Ishikawa (cell line): ENCODE results near the gene APBA2.

Source experiments
- CEBPB ChIP-seq: IDR thresholded peaks from 2 replicates; pipeline ENCODE4 v1.6.1; 2012
- CREB1 ChIP-seq: IDR thresholded peaks from 2 replicates; pipeline ENCODE4 v1.6.1; 2012; ENCODE audit warnings: low read depth
- EGR1 ChIP-seq: IDR thresholded peaks from 2 replicates; pipeline ENCODE4 v1.6.1; 2012
- EP300 ChIP-seq: IDR thresholded peaks from 2 replicates; pipeline ENCODE4 v1.6.1; 2012; ENCODE audit warnings: borderline replicate concordance
- FOXM1 ChIP-seq: IDR thresholded peaks from 2 replicates; pipeline ENCODE4 v1.6.1; 2012; ENCODE audit warnings: low read depth, borderline replicate concordance
- MAX ChIP-seq: IDR thresholded peaks from 2 replicates; pipeline ENCODE4 v1.6.1; 2012
- NFIC ChIP-seq: IDR thresholded peaks from 2 replicates; pipeline ENCODE4 v1.6.1; 2012
- RAD21 ChIP-seq: IDR thresholded peaks from 2 replicates; pipeline ENCODE4 v1.6.1; 2012; ENCODE audit warnings: low read depth
- REST ChIP-seq: IDR thresholded peaks from 2 replicates; pipeline ENCODE4 v1.6.1; 2012; ENCODE audit warnings: low read depth, mild to moderate bottlenecking
- TAF1 ChIP-seq: IDR thresholded peaks from 2 replicates; pipeline ENCODE4 v1.6.1; 2012; ENCODE audit warnings: low read depth, mild to moderate bottlenecking
- TCF12 ChIP-seq: IDR thresholded peaks from 2 replicates; pipeline ENCODE4 v1.6.1; 2012; ENCODE audit warnings: low read depth
- TEAD4 ChIP-seq: IDR thresholded peaks from 2 replicates; pipeline ENCODE4 v1.6.1; 2012
- USF1 ChIP-seq: IDR thresholded peaks from 2 replicates; pipeline ENCODE4 v1.6.1; 2012
- YY1 ChIP-seq: IDR thresholded peaks from 2 replicates; pipeline ENCODE4 v1.6.1; 2012; ENCODE audit warnings: low read depth
- ZBTB7A ChIP-seq: IDR thresholded peaks from 2 replicates; pipeline ENCODE4 v1.6.1; 2012; ENCODE audit warnings: low read depth

Gene APBA2

GRCh38 chr15:29032229-29032625 is 146.5 kb downstream of the APBA2 start:
- TF ChIP-seq CREB1 (no peak), USF1 (no peak), CEBPB (no peak), FOXM1 (no peak), EGR1 (no peak), MAX (no peak), RAD21 (no peak), ZBTB7A (no peak), YY1 (no peak), TEAD4 (no peak)

- TF ChIP-seq YY1 = no peak
- no peak for TF ChIP-seq USF1
- no peak for TF ChIP-seq ZBTB7A
- TF ChIP-seq CEBPB = no peak
- no peak for TF ChIP-seq TEAD4
- TF ChIP-seq TAF1 = no peak
- no peak for TF ChIP-seq RAD21
- TF ChIP-seq MAX = no peak
- no peak for TF ChIP-seq NFIC
- TF ChIP-seq EGR1 = no peak
Measured at GRCh38 chr15:29032751-29033150, 147.0 kb downstream of the APBA2 start.

- TF ChIP-seq TEAD4 (no peak), FOXM1 (no peak), ZBTB7A (no peak), NFIC (no peak), CREB1 (no peak), REST (no peak), TAF1 (no peak), EP300 (no peak), MAX (no peak), TCF12 (no peak), EGR1 (no peak), USF1 (no peak), YY1 (no peak), RAD21 (no peak), CEBPB (no peak)
Measured at GRCh38 chr15:29034151-29034550, 148.4 kb downstream of the APBA2 start.

GRCh38 chr15:29034593-29035335 is 149.0 kb downstream of the APBA2 start:
- TF ChIP-seq CREB1 (no peak), EP300 (no peak), EGR1 (no peak), RAD21 (no peak), YY1 (no peak), REST (no peak), TAF1 (no peak), ZBTB7A (no peak), CEBPB (no peak), USF1 (no peak), MAX (no peak), TEAD4 (no peak), NFIC (no peak), TCF12 (no peak), FOXM1 (no peak)
